IMR-90 (cell line): ENCODE data around the gene ACVR1. TPM values are rescaled to one million over a fixed set of nuclear protein-coding genes. Genes with fewer than 3 reads are reported as not detected.

Source experiments
- ATAC-seq: fragments of 200-7000 bp; cut with Tn5 transposase; 2 replicates; pipeline ENCODE4 v1.9.1; 2020; ENCODE audit warnings: low read depth, mild to moderate bottlenecking, moderate library complexity
- BruUV-seq: library from RNA; stranded (reverse); fragments of 400-500 nt; replicated peaks from 2 replicates; lab custom pipeline; 2021; lab: Mats Ljungman, UMichigan
- CTCF ChIA-PET: fragments of 300-600 bp; formaldehyde crosslinking; extraction: SDS; loops from one replicate; lab custom pipeline; 2021; ENCODE audit warnings: antibody characterized with exemption; lab: Yijun Ruan, JAX
- POLR2A ChIA-PET: fragments of 300-600 bp; sonication (Branson Sonifier 250); formaldehyde crosslinking; loops from one replicate; lab custom pipeline; 2022; ENCODE audit warnings: antibody characterized with exemption; ENCODE audit not compliant: unreplicated experiment; lab: Charles Lee
- DNase-seq: peaks from one replicate; pipeline ENCODE4 v3.0.0; 2013
- H2AFZ ChIP-seq: replicated peaks from 2 replicates; pipeline ENCODE3; 2013; ENCODE audit warnings: low read length, mild to moderate bottlenecking; ENCODE audit not compliant: poor library complexity
- H2AK5ac ChIP-seq: 2 replicates; pipeline ENCODE4 v1.6.1; 2013; ENCODE audit warnings: low read depth, low read length, inconsistent platforms
- H2AK9ac ChIP-seq: replicated peaks from 2 replicates; pipeline ENCODE3; 2013; ENCODE audit warnings: mild to moderate bottlenecking, low read depth, low read length, moderate library complexity; ENCODE audit not compliant: poor library complexity
- H2BK120ac ChIP-seq: 2 replicates; pipeline ENCODE4 v1.6.1; 2013; ENCODE audit warnings: low read depth, low read length, inconsistent platforms
- H2BK15ac ChIP-seq: 3 replicates; pipeline ENCODE4 v1.6.1; 2013; ENCODE audit warnings: low read depth, low read length, inconsistent platforms
- H2BK20ac ChIP-seq: 2 replicates; pipeline ENCODE4 v1.6.1; 2013; ENCODE audit warnings: low read depth, mild to moderate bottlenecking, inconsistent platforms, low read length, moderate library complexity
- H2BK5ac ChIP-seq: 2 replicates; pipeline ENCODE4 v1.6.1; 2013; ENCODE audit warnings: mild to moderate bottlenecking, low read depth, low read length, inconsistent platforms; ENCODE audit not compliant: poor library complexity, severe bottlenecking
- H3K14ac ChIP-seq: replicated peaks from 2 replicates; pipeline ENCODE4 v1.6.1; 2013; ENCODE audit warnings: low read depth, low read length, inconsistent platforms
- H3K18ac ChIP-seq: 2 replicates; pipeline ENCODE4 v1.6.1; 2013; ENCODE audit warnings: low read depth, low read length, control low read depth
- H3K23ac ChIP-seq: 2 replicates; pipeline ENCODE4 v1.6.1; 2013; ENCODE audit warnings: low read depth, low read length, inconsistent platforms
- H3K27ac ChIP-seq: 2 replicates; pipeline ENCODE4 v1.5.1; 2013; ENCODE audit warnings: mild to moderate bottlenecking, control low read depth, low read length; ENCODE audit not compliant: insufficient read depth
- H3K27me3 ChIP-seq: 2 replicates; pipeline ENCODE4 v1.6.1; 2013; ENCODE audit warnings: low read length; ENCODE audit not compliant: control insufficient read depth, insufficient read depth
- H3K36me3 ChIP-seq: 2 replicates; pipeline ENCODE4 v1.6.1; 2013; ENCODE audit warnings: low read length, mixed read lengths; ENCODE audit not compliant: control insufficient read depth, insufficient read depth
- H3K4ac ChIP-seq: 2 replicates; pipeline ENCODE4 v1.6.1; 2013; ENCODE audit warnings: low read depth, low read length, inconsistent platforms
- H3K4me1 ChIP-seq: 2 replicates; pipeline ENCODE4 v1.6.1; 2013; ENCODE audit warnings: low read length, mixed read lengths; ENCODE audit not compliant: control insufficient read depth, insufficient read depth
- H3K4me2 ChIP-seq: 2 replicates; pipeline ENCODE4 v1.6.1; 2013; ENCODE audit warnings: low read depth, mild to moderate bottlenecking, control low read depth, low read length, moderate library complexity
- H3K4me3 ChIP-seq: 2 replicates; pipeline ENCODE4 v1.5.1; 2013; ENCODE audit warnings: low read depth, mild to moderate bottlenecking, control low read depth, low read length, moderate library complexity; ENCODE audit not compliant: insufficient read depth
- H3K56ac ChIP-seq: 2 replicates; pipeline ENCODE4 v1.6.1; 2013; ENCODE audit warnings: low read length, inconsistent platforms; ENCODE audit not compliant: insufficient read depth; ENCODE audit errors: extremely low read depth
- H3K79me1 ChIP-seq, 2 experiments: 2 replicates each; pipeline ENCODE4 v1.6.1; 2013; ENCODE audit warnings: low read length in 2 of 2, inconsistent platforms in 1 of 2, low read depth in 1 of 2
- H3K9ac ChIP-seq: 2 replicates; pipeline ENCODE4 v1.6.1; 2013; ENCODE audit warnings: low read depth, low read length, control low read depth
- H3K9me1 ChIP-seq: 2 replicates; pipeline ENCODE4 v1.6.1; 2013; ENCODE audit warnings: low read length, inconsistent platforms; ENCODE audit not compliant: insufficient read depth
- H3K9me3 ChIP-seq: 2 replicates; pipeline ENCODE4 v1.6.1; 2013; ENCODE audit warnings: low read length; ENCODE audit not compliant: control insufficient read depth, insufficient read depth
- H4K20me1 ChIP-seq: 2 replicates; pipeline ENCODE4 v1.6.1; 2013; ENCODE audit warnings: low read length, inconsistent platforms; ENCODE audit not compliant: insufficient read depth
- H4K5ac ChIP-seq: 2 replicates; pipeline ENCODE4 v1.6.1; 2013; ENCODE audit warnings: mild to moderate bottlenecking, low read depth, low read length, control low read depth
- H4K8ac ChIP-seq, 2 experiments: 2 replicates each; pipeline ENCODE4 v1.6.1; 2013; ENCODE audit warnings: low read depth in 2 of 2, low read length in 2 of 2, control low read depth in 1 of 2, inconsistent platforms in 1 of 2
- H4K91ac ChIP-seq: 2 replicates; pipeline ENCODE4 v1.6.1; 2013; ENCODE audit warnings: low read depth, low read length, inconsistent platforms; ENCODE audit not compliant: insufficient read depth
- BHLHE40 ChIP-seq: fragments of 150-350 bp; IDR thresholded peaks from 2 replicates; pipeline ENCODE4 v1.6.1; 2016; ENCODE audit warnings: mild to moderate bottlenecking, low read depth, low read length
- CEBPB ChIP-seq: IDR thresholded peaks from 2 replicates; pipeline ENCODE4 v1.6.1; 2012; ENCODE audit warnings: low read depth, low read length, improper control_type of control experiment
- CHD1 ChIP-seq: IDR thresholded peaks from 2 replicates; pipeline ENCODE4 v1.6.1; 2012; ENCODE audit warnings: low read depth, low read length, improper control_type of control experiment
- MAFK ChIP-seq: IDR thresholded peaks from 2 replicates; pipeline ENCODE4 v1.6.1; 2012; ENCODE audit warnings: low read depth, low read length, improper control_type of control experiment
- MAZ ChIP-seq: IDR thresholded peaks from 2 replicates; pipeline ENCODE4 v1.6.1; 2012; ENCODE audit warnings: low read depth, mild to moderate bottlenecking, low read length, improper control_type of control experiment, moderate library complexity, borderline replicate concordance
- RAD21 ChIP-seq: IDR thresholded peaks from 2 replicates; pipeline ENCODE4 v1.6.1; 2012; ENCODE audit warnings: low read length, improper control_type of control experiment
- RFX5 ChIP-seq: IDR thresholded peaks from 2 replicates; pipeline ENCODE4 v1.8.0; 2012; ENCODE audit warnings: low read depth, mild to moderate bottlenecking, low read length, moderate library complexity
- SMC3 ChIP-seq: fragments of 150-350 bp; IDR thresholded peaks from 2 replicates; pipeline ENCODE4 v1.6.1; 2016; ENCODE audit warnings: low read depth, mild to moderate bottlenecking, antibody characterized with exemption, low read length, moderate library complexity
- WGBS, 2 experiments: methylation state at CpG; one replicate each; pipeline versions ENCODE4 v1.1.5 to v1.1.7; 2013; ENCODE audit warnings: missing lambda C conversion rate in 2 of 2; ENCODE audit not compliant: insufficient read length in 1 of 2; ENCODE audit errors: extremely low coverage in 2 of 2; 5-methylcytosine and 5-hydroxymethylcytosine counted together
- dilution Hi-C: fragments of 300-500 bp; cut with HindIII; formaldehyde crosslinking; loops from one replicate; pipeline ENCODE4 v1.14.3; 2018; ENCODE audit warnings: low sequenced_read_pairs; ENCODE audit not compliant: unreplicated experiment
- in situ Hi-C: fragments of 300-500 bp; cut with MboI; formaldehyde crosslinking; loops from 3 replicates; pipeline ENCODE4 v1.14.3; 2019; ENCODE audit warnings: low sequenced_read_pairs, inconsistent platforms, mixed read lengths
- intact Hi-C: fragments of 100-400 bp; cut with micrococcal nuclease; formaldehyde crosslinking; loops from 2 replicates; pipeline ENCODE4 v1.10.0; 2022
- polyA plus RNA-seq, 3 experiments: library from polyadenylated mRNA; depleted of rRNA; stranded (reverse); fragments of >200 nt; gene quantifications; 2 replicates each; pipeline ENCODE4 v1.2.3, GENCODE V29; 2012; ENCODE audit warnings: low replicate concordance in 1 of 3
- total RNA-seq: library from RNA; depleted of rRNA; stranded (reverse); fragments of >200 nt; gene quantifications from 2 replicates; pipeline ENCODE4 v1.2.3, GENCODE V29; 2012

ACVR1 gene
- total and polyA plus RNA-seq, 2 of the 4 experiments (the other 2 are of a cell fraction), result 21.1 to 40.8 TPM

GRCh38 chr2:157784169-157784822 lies 91.8 kb downstream of the ACVR1 start:
- Histone ChIP-seq H3K27me3 (no peaks in the 10 kb centered on the region), H3K27ac (no peak overlapping the region), H3K36me3 (peaks cover 8% of the 10 kb centered on the region), H3K4ac (no peak overlapping the region), H2BK5ac (no peak overlapping the region), H3K56ac (no peak overlapping the region), H3K14ac (no peak overlapping the region), H3K9ac (no peak overlapping the region), H3K4me1 (peaks cover 14% of the 10 kb centered on the region), H3K18ac (no peak overlapping the region), H3K4me2 (no peak overlapping the region), H2AFZ (no peak overlapping the region), H4K91ac (no peak overlapping the region), H4K8ac (no peak overlapping the region), H4K5ac (no peak overlapping the region), H2AK5ac (no peak overlapping the region), H2BK20ac (no peak overlapping the region), H3K4me3 (no peak overlapping the region), H3K79me1 (peaks cover 24 to 52% of the 10 kb centered on the region in 2 experiments), H3K23ac (no peak overlapping the region), H2BK15ac (no peak overlapping the region), H2AK9ac (no peak overlapping the region), H4K20me1 (peaks cover 13% of the 10 kb centered on the region; the same call in 1 of the 2 replicates), H2BK120ac (no peak overlapping the region), H3K9me3 (no peaks in the 10 kb centered on the region), H3K9me1 (peaks cover 16% of the 10 kb centered on the region)
- peak; percentile 31 for ATAC-seq
- ChIA-PET CTCF (interaction anchor here (0.6 to 1.1 kb wide), 2 partner anchors 8 to 270 kb away, joined by 4 to 5 read pairs; no protein-coding TSS in a partner anchor), POLR2A (no interaction called here)
- intact Hi-C loops (loop anchor here (10.0 kb wide), 1 partner anchor 671 kb away; the partner anchor contains the start of genes CCDC148 and PKP4), in situ Hi-C loops (no loop called here), dilution Hi-C loops (no loop called here)
- no TSS peak for BruUV-seq
- WGBS, 2 experiments, result 55% methylated on average over 6 of the region's 11 CpGs; no CpG with 5 or more reads in 1 of the 2 experiments
- no peak for TF ChIP-seq RAD21
- TF ChIP-seq RFX5, result no peak
- TF ChIP-seq MAZ, result no peak
- TF ChIP-seq CHD1, result no peak
- TF ChIP-seq BHLHE40, result peak; percentile 61
- TF ChIP-seq CEBPB, result no peak
- TF ChIP-seq MAFK, result no peak
- no peak for TF ChIP-seq SMC3
- peak; percentile 21 for DNase-seq
